Astrocyte of the cerebellum (primary cell): ENCODE results near the gene SRP72.

Experiments used
- DNase-seq: peaks from one replicate; pipeline ENCODE4 v3.0.0-alpha.2; 2011; ENCODE audit warnings: low read depth
- H3K4me3 ChIP-seq: 2 replicates; pipeline ENCODE4 v1.5.1; 2011; ENCODE audit warnings: mild to moderate bottlenecking, low read depth, low read length, moderate library complexity
- in situ Hi-C: cut with HindIII; loops from 2 replicates; pipeline ENCODE4 v1.10.0; 2017; ENCODE audit warnings: low sequenced_read_pairs
- TF ChIP-seq, protein P1 (sequence below): IDR thresholded peaks from 2 replicates; pipeline ENCODE4 v1.5.1; 2012; ENCODE audit warnings: low read length, low read depth, moderate library complexity, mild to moderate bottlenecking; ENCODE audit errors: missing control alignments

The SRP72 gene

DNA sequence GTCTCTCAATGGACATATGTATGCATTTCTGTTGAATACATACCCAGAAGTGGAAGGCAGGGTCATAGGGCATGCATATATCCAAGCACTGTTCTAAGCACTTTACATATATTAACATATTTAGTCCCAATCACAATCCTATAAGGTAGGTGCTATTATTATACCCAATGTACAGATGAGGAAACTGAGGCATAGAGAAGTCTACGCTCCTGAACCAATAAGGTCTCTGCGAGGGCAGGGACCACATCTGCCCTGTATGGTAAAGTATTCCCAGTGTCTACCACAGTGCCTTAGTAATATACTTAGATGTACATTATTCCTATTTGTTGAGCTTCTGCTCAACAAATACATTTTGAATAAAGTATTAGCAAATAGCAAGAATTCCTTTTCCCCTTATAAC, 37.2 kb upstream of the SRP72 start:
- TF ChIP-seq, protein P1, sequence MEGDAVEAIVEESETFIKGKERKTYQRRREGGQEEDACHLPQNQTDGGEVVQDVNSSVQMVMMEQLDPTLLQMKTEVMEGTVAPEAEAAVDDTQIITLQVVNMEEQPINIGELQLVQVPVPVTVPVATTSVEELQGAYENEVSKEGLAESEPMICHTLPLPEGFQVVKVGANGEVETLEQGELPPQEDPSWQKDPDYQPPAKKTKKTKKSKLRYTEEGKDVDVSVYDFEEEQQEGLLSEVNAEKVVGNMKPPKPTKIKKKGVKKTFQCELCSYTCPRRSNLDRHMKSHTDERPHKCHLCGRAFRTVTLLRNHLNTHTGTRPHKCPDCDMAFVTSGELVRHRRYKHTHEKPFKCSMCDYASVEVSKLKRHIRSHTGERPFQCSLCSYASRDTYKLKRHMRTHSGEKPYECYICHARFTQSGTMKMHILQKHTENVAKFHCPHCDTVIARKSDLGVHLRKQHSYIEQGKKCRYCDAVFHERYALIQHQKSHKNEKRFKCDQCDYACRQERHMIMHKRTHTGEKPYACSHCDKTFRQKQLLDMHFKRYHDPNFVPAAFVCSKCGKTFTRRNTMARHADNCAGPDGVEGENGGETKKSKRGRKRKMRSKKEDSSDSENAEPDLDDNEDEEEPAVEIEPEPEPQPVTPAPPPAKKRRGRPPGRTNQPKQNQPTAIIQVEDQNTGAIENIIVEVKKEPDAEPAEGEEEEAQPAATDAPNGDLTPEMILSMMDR = no peak
- in situ Hi-C loops = no loop called here
- DNase-seq = no peak
- no peak overlapping the region for H3K4me3 ChIP-seq

DNA sequence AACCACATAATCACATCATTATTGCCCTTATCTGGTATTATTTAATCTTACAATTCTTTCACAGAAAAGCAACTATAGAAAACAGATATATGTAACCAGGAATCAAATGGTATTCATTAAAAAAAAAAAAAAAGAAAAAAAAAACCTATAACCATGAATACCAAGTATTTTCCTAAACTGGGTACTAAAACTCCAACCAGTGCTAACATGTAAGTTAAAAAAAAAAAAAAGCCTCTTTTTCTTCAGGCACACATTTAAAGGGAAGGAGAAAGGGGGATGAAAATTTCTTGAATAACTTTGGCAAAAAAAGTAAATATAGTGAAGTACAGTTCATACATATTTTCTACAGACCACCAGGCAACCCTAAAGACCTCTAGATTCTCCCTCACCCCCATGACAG, 34.1 kb upstream of the SRP72 start:
- TF ChIP-seq, protein P1 = no peak
- in situ Hi-C loops = no loop called here
- no peak for DNase-seq
- peak overlapping the region; percentile 85 for H3K4me3 ChIP-seq

DNA sequence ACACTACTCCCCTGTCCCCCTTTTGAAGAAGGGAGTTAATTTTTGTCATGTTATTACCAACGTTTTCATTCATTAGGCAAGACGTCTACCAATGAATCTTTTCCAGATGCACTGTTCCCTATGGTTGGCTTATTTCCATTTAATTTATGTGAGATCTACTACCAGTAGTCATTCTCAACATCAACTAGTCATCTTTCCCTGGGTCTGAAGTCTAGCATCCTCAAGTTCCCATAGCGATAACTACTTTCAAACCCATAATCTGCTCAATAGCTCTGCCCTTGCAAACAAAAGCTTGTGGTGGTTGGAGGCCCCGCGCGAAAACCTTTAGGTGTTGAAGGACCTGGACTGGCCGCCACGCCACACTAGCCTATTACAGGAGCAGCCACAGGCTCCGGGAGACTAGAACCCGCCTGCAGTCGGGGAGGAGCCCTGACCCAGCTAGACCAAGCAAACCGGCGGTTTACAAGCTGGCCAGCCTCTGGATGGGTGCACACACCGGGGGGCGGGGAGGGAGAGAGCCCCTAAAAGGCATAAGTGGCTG, 32.7 kb upstream of the SRP72 start:
- TF ChIP-seq, protein P1 = no peak
- in situ Hi-C loops = no loop called here
- H3K4me3 ChIP-seq = peak overlapping the region; percentile 85
- no peak for DNase-seq

DNA sequence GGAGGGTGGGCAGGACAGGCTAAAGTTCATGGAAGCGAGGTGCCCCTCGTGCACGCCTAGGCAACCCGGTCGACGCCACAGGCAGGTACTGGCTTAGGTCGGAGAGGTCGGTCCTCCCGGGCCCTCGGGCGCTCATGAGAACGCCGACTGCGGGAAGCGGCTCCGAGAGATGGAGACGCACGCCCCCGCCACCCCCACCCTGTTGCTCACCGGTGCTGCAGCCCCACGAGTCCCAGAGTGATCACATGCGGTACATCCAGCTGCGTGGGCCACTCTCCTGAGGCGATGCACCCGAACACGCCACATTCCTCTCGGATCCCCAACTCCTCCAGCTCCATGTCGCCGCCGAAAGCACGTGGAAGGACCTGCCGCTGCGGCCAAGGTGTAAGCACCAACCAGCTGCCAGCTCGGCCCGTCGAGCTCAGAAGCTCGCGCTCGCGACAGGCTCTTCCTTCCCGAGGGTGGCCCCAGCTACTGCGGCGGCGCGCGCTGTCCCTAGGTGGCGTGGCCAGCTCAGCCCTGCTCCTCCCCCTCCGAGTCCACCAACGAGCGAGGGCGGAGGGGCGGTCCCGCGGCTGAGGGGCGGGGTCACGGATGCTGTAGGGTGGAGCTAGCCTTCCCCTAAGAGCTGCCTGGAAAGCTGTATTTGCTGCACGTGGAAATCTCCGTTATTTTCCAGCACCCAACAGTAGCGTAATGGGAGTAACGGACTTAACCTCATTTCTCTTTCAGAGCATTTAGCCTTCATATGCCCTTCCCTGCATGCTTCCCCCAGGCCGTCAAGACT, 32.1 kb upstream of the SRP72 start, which contains the start of gene PPAT:
Gene PPAT (minus strand): TSS at position 476 of the 787 bp plus-strand sequence. CDS start 138 bp downstream, at position 338.
- TF ChIP-seq, protein P1 = peak; percentile 31
- peak; percentile 90 for DNase-seq
- H3K4me3 ChIP-seq = peak within 1 kb of the TSS; percentile 85
- in situ Hi-C loops = no loop called here

DNA sequence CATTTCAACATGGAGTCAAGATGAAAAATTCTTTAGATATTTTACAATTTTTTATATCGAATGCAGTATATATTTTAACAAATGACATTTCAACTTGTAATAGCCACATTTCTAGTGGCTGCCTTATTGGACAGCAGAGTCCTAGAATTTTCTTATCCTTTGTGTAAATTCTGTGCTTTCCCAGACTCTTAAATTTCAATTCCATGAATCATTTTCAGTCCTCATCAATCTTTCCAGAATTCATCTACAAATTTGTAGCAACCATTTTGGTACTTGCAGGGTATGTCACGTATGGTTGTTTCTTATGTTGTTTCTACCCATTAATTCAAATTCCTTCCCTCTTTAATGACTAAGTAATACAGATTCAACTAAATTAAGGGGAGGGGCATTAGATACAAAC, 28.7 kb upstream of the SRP72 start:
- no peak for DNase-seq
- TF ChIP-seq, protein P1 = no peak
- H3K4me3 ChIP-seq = no peak overlapping the region
- in situ Hi-C loops = no loop called here

DNA sequence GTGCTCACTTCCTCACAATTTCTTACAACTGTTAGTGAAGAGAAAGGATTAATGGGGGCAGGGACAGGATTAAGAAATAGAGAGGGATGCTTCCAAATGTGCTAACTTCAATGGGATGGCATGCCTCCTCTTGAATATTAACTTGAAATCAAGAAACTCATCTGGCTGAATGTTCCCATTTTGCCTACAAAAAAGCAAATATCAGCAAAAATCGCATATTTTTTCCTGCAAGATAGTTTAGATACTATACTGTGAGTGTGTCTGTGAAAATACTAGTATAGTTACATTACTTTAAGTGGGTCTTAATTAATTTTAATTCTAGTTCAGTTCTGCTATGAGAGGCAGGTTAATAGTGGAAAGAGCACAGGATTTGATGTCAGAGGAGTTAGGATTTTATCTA, 26.4 kb upstream of the SRP72 start:
- no peak for DNase-seq
- TF ChIP-seq, protein P1 = no peak
- H3K4me3 ChIP-seq = no peak overlapping the region
- in situ Hi-C loops = no loop called here
